Esophagus (tissue), 2 donors: ENCODE measurements around the gene CDK6. TPM values are rescaled to one million over a fixed set of nuclear protein-coding genes. Genes with fewer than 3 reads are reported as not detected.

Experiments used
- H3K27ac ChIP-seq, 2 donors: one replicate each; pipeline ENCODE4 v1.5.1; 2013; ENCODE audit warnings: low read depth in 2 of 2, mild to moderate bottlenecking in 2 of 2, inconsistent platforms in 1 of 2, low read length in 1 of 2, moderate library complexity in 1 of 2
- H3K27me3 ChIP-seq, 2 donors: one replicate each; pipeline ENCODE4 v1.6.1; 2013; ENCODE audit warnings: low read length in 2 of 2, control low read depth in 1 of 2, mild to moderate bottlenecking in 1 of 2; ENCODE audit not compliant: insufficient read depth in 2 of 2, control insufficient read depth in 1 of 2
- H3K36me3 ChIP-seq, 2 donors: one replicate each; pipeline ENCODE4 v1.6.1; 2013; ENCODE audit warnings: low read length in 1 of 2; ENCODE audit not compliant: control insufficient read depth in 2 of 2, insufficient read depth in 2 of 2
- H3K4me1 ChIP-seq, 2 donors: one replicate each; pipeline ENCODE4 v1.6.1; 2013; ENCODE audit warnings: low read length in 1 of 2; ENCODE audit not compliant: control insufficient read depth in 2 of 2, insufficient read depth in 2 of 2
- H3K4me3 ChIP-seq, 2 donors: one replicate each; pipeline ENCODE4 v1.5.1; 2013; ENCODE audit warnings: low read length in 2 of 2, mild to moderate bottlenecking in 2 of 2, low read depth in 1 of 2, moderate library complexity in 1 of 2
- H3K9me3 ChIP-seq, 2 donors: one replicate each; pipeline ENCODE4 v1.6.1; 2013; ENCODE audit warnings: mild to moderate bottlenecking in 2 of 2, low read depth in 1 of 2, low read length in 1 of 2, moderate library complexity in 1 of 2; ENCODE audit not compliant: control insufficient read depth in 2 of 2, insufficient read depth in 1 of 2
- WGBS, 2 donors: extraction: QIAGEN DNeasy Blood & Tissue Kit; methylation state at CpG; one replicate each; pipeline ENCODE4 v1.1.7; 2013; 5-methylcytosine and 5-hydroxymethylcytosine counted together
- polyA plus RNA-seq, 2 donors: library from polyadenylated mRNA; stranded (reverse); fragments of 200-250 nt; gene quantifications; one replicate each; pipeline ENCODE4 v1.2.3, GENCODE V29; 2013
- donor health status: healthy with polysubstance abuse.
- donor health status: Bipolar disorder and iron deficiency.

CDK6 gene
- polyA plus RNA-seq, 2 donors: 1.4 to 2.2 TPM

GRCh38 chr7:92769394-92769699, 67.0 kb downstream of the CDK6 start:
- Histone ChIP-seq H3K4me1 (no peaks in the 10 kb centered on the region), H3K27me3 (no peaks in the 10 kb centered on the region), H3K36me3 (no peaks in the 10 kb centered on the region), H3K9me3 (no peaks in the 10 kb centered on the region), H3K27ac (no peak overlapping the region), H3K4me3 (no peak overlapping the region)

GRCh38 chr7:92768501-92769393, 67.6 kb downstream of the CDK6 start:
- Histone ChIP-seq H3K9me3 (no peaks in the 10 kb centered on the region), H3K27me3 (no peaks in the 10 kb centered on the region), H3K36me3 (no peaks in the 10 kb centered on the region), H3K27ac (no peak overlapping the region), H3K4me1 (no peaks in the 10 kb centered on the region), H3K4me3 (no peak overlapping the region)
- whole genome bisulfite sequencing, 2 donors: 80 to 83% methylated on average over 5 of the region's 5 CpGs

- H3K27me3 ChIP-seq: no peaks in the 10 kb centered on the region
- no peaks in the 10 kb centered on the region for H3K4me1 ChIP-seq
- H3K4me3 ChIP-seq: no peak overlapping the region
- no peak overlapping the region for H3K27ac ChIP-seq
- no peaks in the 10 kb centered on the region for H3K9me3 ChIP-seq
- H3K36me3 ChIP-seq: no peaks in the 10 kb centered on the region
Measured at GRCh38 chr7:92767437-92767836, 68.9 kb downstream of the CDK6 start.

- H3K36me3 ChIP-seq: no peaks in the 10 kb centered on the region
- H3K27ac ChIP-seq: peak overlapping the region in 1 of 2 donors; percentile 49
- H3K9me3 ChIP-seq: no peaks in the 10 kb centered on the region
- H3K4me3 ChIP-seq: no peak overlapping the region
- 23% methylated on average over 3 of the region's 3 CpGs for WGBS, 2 donors
- H3K4me1 ChIP-seq: no peaks in the 10 kb centered on the region
- no peaks in the 10 kb centered on the region for H3K27me3 ChIP-seq
Measured at GRCh38 chr7:92766461-92767003, 69.8 kb downstream of the CDK6 start.

- Histone ChIP-seq H3K27ac (peak overlapping the region in 1 of 2 donors; percentile 34), H3K4me3 (no peak overlapping the region), H3K9me3 (no peaks in the 10 kb centered on the region), H3K36me3 (no peaks in the 10 kb centered on the region), H3K27me3 (no peaks in the 10 kb centered on the region), H3K4me1 (no peaks in the 10 kb centered on the region)
- WGBS, 2 donors: 40 to 50% methylated on average over 3 of the region's 3 CpGs
Measured at GRCh38 chr7:92765725-92766124, 70.6 kb downstream of the CDK6 start.

- H3K27ac ChIP-seq: no peak overlapping the region
Measured at GRCh38 chr7:92763636-92764423, 72.5 kb downstream of the CDK6 start.

GRCh38 chr7:92762851-92763250, 73.5 kb downstream of the CDK6 start:
- 80 to 81% methylated on average over 3 of the region's 3 CpGs for WGBS, 2 donors
- H3K27ac ChIP-seq: no peak overlapping the region
- no peaks in the 10 kb centered on the region for H3K36me3 ChIP-seq
- no peaks in the 10 kb centered on the region for H3K4me1 ChIP-seq
- H3K27me3 ChIP-seq: no peaks in the 10 kb centered on the region
- H3K9me3 ChIP-seq: no peaks in the 10 kb centered on the region
- no peak overlapping the region for H3K4me3 ChIP-seq

More at GRCh38 chr7:92763636-92764423, 72.5 kb downstream of the CDK6 start:
- Histone ChIP-seq H3K36me3 (no peaks in the 10 kb centered on the region), H3K4me3 (no peak overlapping the region), H3K27me3 (no peaks in the 10 kb centered on the region), H3K9me3 (no peaks in the 10 kb centered on the region), H3K4me1 (no peaks in the 10 kb centered on the region)
- 82 to 85% methylated on average over 4 of the region's 4 CpGs for WGBS, 2 donors

GRCh38 chr7:92761391-92762097, 74.8 kb downstream of the CDK6 start:
- Histone ChIP-seq H3K36me3 (no peaks in the 10 kb centered on the region), H3K9me3 (no peaks in the 10 kb centered on the region), H3K4me3 (no peak overlapping the region), H3K27me3 (no peaks in the 10 kb centered on the region), H3K4me1 (no peaks in the 10 kb centered on the region), H3K27ac (no peak overlapping the region)

- Histone ChIP-seq H3K36me3 (no peaks in the 10 kb centered on the region), H3K27me3 (no peaks in the 10 kb centered on the region), H3K27ac (no peak overlapping the region), H3K9me3 (no peaks in the 10 kb centered on the region), H3K4me3 (no peak overlapping the region), H3K4me1 (no peaks in the 10 kb centered on the region)
- WGBS, 2 donors: 67 to 81% methylated on average over 2 of the region's 2 CpGs
Measured at GRCh38 chr7:92758796-92759431, 77.5 kb downstream of the CDK6 start.
